Liver (tissue), 9 donors: ENCODE measurements around the gene MPP7. TPM values are rescaled to one million over a fixed set of nuclear protein-coding genes. Genes with fewer than 3 reads are reported as not detected.

Source experiments
- DNase-seq: peaks from one replicate; pipeline ENCODE4 v3.0.0-alpha.2; 2017; ENCODE audit warnings: low spot score
- H3K27ac ChIP-seq, 2 donors: one replicate each; pipeline ENCODE4 v1.7.0; 2013; ENCODE audit warnings: inconsistent platforms in 2 of 2, low read length in 2 of 2, control low read depth in 1 of 2, low read depth in 1 of 2, mild to moderate bottlenecking in 1 of 2
- H3K27me3 ChIP-seq, 4 donors: one replicate each; pipeline versions ENCODE4 v1.6.1 to v1.7.0; 2013; ENCODE audit warnings: low read length in 3 of 4, inconsistent platforms in 1 of 4, mild to moderate bottlenecking in 1 of 4, moderate library complexity in 1 of 4; ENCODE audit not compliant: control insufficient read depth in 4 of 4, insufficient read depth in 4 of 4
- H3K36me3 ChIP-seq, 4 donors: one replicate each; pipeline versions ENCODE4 v1.6.1 to v1.7.0; 2013; ENCODE audit warnings: low read length in 3 of 4, mild to moderate bottlenecking in 3 of 4, low read depth in 1 of 4, moderate library complexity in 1 of 4; ENCODE audit not compliant: control insufficient read depth in 4 of 4, insufficient read depth in 3 of 4
- H3K4me1 ChIP-seq, 4 donors: one replicate each; pipeline versions ENCODE4 v1.6.1 to v1.7.0; 2013; ENCODE audit warnings: low read length in 3 of 4, mild to moderate bottlenecking in 3 of 4, moderate library complexity in 1 of 4; ENCODE audit not compliant: control insufficient read depth in 4 of 4, insufficient read depth in 4 of 4
- H3K4me3 ChIP-seq, 3 donors: one replicate each; pipeline versions ENCODE4 v1.6.1 to v1.7.0; 2013; ENCODE audit warnings: low read length in 3 of 3, control low read depth in 1 of 3, low read depth in 1 of 3, mild to moderate bottlenecking in 1 of 3
- H3K9ac ChIP-seq, 2 donors: one replicate each; pipeline ENCODE4 v1.7.0; 2013; ENCODE audit warnings: low read length in 2 of 2, mild to moderate bottlenecking in 2 of 2, moderate library complexity in 2 of 2, control low read depth in 1 of 2, low read depth in 1 of 2
- H3K9me3 ChIP-seq, 4 donors: one replicate each; pipeline versions ENCODE4 v1.6.1 to v1.7.0; 2013; ENCODE audit warnings: low read length in 3 of 4; ENCODE audit not compliant: control insufficient read depth in 4 of 4
- EGR1 ChIP-seq, 2 donors: IDR thresholded peaks; 2 replicates each; pipeline ENCODE4 v1.6.1; 2016 to 2018; ENCODE audit warnings: antibody characterized with exemption in 2 of 2, low read depth in 2 of 2
- FOXA1 ChIP-seq: IDR thresholded peaks from 2 replicates; pipeline ENCODE4 v1.6.1; 2016; ENCODE audit warnings: antibody characterized with exemption
- FOXA2 ChIP-seq: IDR thresholded peaks from 2 replicates; pipeline ENCODE4 v1.6.1; 2016; ENCODE audit warnings: antibody characterized with exemption
- GABPA ChIP-seq, 2 donors: IDR thresholded peaks in 1 of 2; conservative IDR thresholded peaks in 1 of 2; 2 replicates each; pipeline ENCODE4 v1.6.1; 2016; ENCODE audit warnings: antibody characterized with exemption in 2 of 2, mild to moderate bottlenecking in 1 of 2, moderate library complexity in 1 of 2
- HNF4G ChIP-seq: IDR thresholded peaks from 2 replicates; pipeline ENCODE4 v1.6.1; 2016; ENCODE audit warnings: antibody characterized with exemption
- JUND ChIP-seq, 2 donors: IDR thresholded peaks; 2 replicates each; pipeline ENCODE4 v1.6.1; 2016; ENCODE audit warnings: antibody characterized with exemption in 2 of 2
- NR2F2 ChIP-seq: IDR thresholded peaks from 2 replicates; pipeline ENCODE4 v1.6.1; 2016; ENCODE audit warnings: antibody characterized with exemption
- RAD21 ChIP-seq, 2 donors: IDR thresholded peaks; 2 replicates each; pipeline ENCODE4 v1.6.1; 2016; ENCODE audit warnings: antibody characterized with exemption in 2 of 2, mild to moderate bottlenecking in 2 of 2
- RXRA ChIP-seq, 2 donors: IDR thresholded peaks; 2 replicates each; pipeline ENCODE4 v1.6.1; 2017 to 2018; ENCODE audit warnings: antibody characterized with exemption in 2 of 2, mild to moderate bottlenecking in 1 of 2
- SP1 ChIP-seq: IDR thresholded peaks from 2 replicates; pipeline ENCODE4 v1.6.1; 2018; ENCODE audit warnings: antibody characterized with exemption, mild to moderate bottlenecking
- TAF1 ChIP-seq: conservative IDR thresholded peaks from 2 replicates; pipeline ENCODE4 v1.6.1; 2016; ENCODE audit warnings: antibody characterized with exemption, mild to moderate bottlenecking
- YY1 ChIP-seq: IDR thresholded peaks from 2 replicates; pipeline ENCODE4 v1.6.1; 2016; ENCODE audit warnings: antibody characterized with exemption, mild to moderate bottlenecking
- WGBS: extraction: QIAGEN DNeasy Blood & Tissue Kit; methylation state at CpG from one replicate; pipeline ENCODE4 v1.1.7; 2013; 5-methylcytosine and 5-hydroxymethylcytosine counted together
- polyA plus RNA-seq, 2 donors: library from polyadenylated mRNA; stranded (reverse) in 1 of 2; unstranded in 1 of 2; fragments of 200-250 nt in 1 of 2; fragments of >200 nt in 1 of 2; fragmentation: Nextera tagmentation in 1 of 2; extraction: Ambion mirVana in 1 of 2; gene quantifications; one replicate each; pipeline versions ENCODE4 v1.2.1 to v1.2.3, GENCODE V29; 2013 to 2015
- total RNA-seq, 2 donors: library from RNA; depleted of rRNA; stranded (reverse); fragments of >200 nt; gene quantifications; one replicate each; pipeline ENCODE4 v1.2.3, GENCODE V29; 2014
- TF ChIP-seq, protein P1 (sequence below): IDR thresholded peaks from 2 replicates; pipeline ENCODE4 v1.6.1; 2016; ENCODE audit warnings: antibody characterized with exemption
- TF ChIP-seq, protein P2 (sequence below): IDR thresholded peaks from 2 replicates; pipeline ENCODE4 v1.6.1; 2016; ENCODE audit warnings: antibody characterized with exemption
- TF ChIP-seq, protein P3 (sequence below): IDR thresholded peaks from 2 replicates; pipeline ENCODE4 v1.6.1; 2016; ENCODE audit warnings: antibody characterized with exemption
- TF ChIP-seq, protein P4 (sequence below): fragments of 150-350 bp; IDR thresholded peaks from 2 replicates; pipeline ENCODE4 v1.5.1; 2017; ENCODE audit warnings: improper control_type of control experiment, low read depth, low read length; ENCODE audit not compliant: missing input control
- donor health status: healthy.
- donor health status: healthy.
- donor health status: healthy.
- donor health status: healthy.
- donor health status: healthy.

MPP7 gene
- total and polyA plus RNA-seq, 4 donors = 0.69 to 3.8 (median 2.5) TPM

DNA sequence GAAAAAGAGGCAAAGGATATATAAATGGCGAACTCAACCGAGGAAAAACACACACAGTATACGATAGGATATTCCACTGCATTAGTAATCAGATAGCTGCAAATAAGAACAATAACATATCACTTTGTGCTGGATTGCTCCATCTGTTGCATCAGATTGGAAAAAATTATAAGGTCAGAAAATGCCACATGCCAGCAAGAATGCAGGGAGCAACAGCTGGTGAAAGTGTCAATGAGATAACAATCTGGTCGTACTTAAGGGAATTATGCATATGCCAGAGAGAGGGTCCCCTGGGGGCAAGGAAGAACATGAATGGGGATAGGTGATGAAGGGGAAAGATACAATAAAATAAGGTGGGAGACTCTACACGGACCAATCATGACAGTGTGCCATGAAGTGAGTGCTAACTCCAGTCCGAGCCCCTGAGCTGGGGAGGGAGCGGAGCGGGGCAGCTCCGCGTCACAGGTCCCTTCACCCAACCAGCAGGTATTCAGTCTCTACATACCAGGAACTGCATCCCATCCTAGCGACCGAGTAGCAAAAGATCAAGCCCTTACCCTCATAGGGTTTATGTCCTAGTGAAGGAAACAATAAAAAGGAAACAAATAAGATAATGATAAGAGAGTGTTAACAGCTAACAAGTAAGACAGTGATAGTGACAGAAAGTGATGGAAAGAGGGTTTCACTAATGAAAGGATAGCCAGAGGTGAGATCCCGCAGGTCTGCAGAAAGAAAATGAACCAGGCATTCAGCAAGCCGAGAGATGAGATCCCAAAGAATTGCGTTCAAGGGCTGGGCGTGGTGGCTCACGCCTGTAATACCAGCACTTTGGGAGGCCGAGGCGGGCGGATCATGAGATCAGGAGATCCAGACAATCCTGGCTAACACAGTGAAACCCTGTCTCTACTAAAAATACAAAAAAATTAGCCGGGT lies 9.4 kb downstream of the MPP7 start:
- no peak for DNase-seq
- H3K27ac ChIP-seq = no peak overlapping the region

DNA sequence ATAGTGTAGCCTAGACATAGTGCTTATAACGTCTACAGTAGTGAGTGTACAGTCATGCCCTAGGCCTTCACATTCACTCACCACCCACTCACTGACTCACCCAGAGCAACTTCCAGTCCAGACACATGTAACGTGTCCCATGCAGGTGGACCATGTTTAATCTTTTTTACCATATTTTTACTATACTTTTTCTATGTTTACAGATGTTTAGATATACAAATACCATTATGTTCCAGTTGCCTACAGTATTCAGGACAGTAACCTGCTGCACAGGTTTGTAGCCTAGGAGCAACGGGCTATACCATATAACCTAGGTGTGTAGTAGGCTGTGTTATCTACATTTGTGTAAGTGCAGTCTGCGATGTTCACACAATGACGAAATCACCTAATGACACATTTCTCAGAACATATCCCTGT lies 11.0 kb downstream of the MPP7 start:
- DNase-seq = no peak
- Histone ChIP-seq H3K4me3 (no peak overlapping the region), H3K9me3 (no peaks in the 10 kb centered on the region), H3K4me1 (peaks cover 0 to 5% (median 0%) of the 10 kb centered on the region in 4 donors), H3K27ac (no peak overlapping the region), H3K9ac (no peak overlapping the region), H3K27me3 (no peaks in the 10 kb centered on the region), H3K36me3 (no peaks in the 10 kb centered on the region)
- no peak for TF ChIP-seq FOXA2
- TF ChIP-seq, protein P1, sequence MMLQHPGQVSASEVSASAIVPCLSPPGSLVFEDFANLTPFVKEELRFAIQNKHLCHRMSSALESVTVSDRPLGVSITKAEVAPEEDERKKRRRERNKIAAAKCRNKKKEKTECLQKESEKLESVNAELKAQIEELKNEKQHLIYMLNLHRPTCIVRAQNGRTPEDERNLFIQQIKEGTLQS = no peak
- no peak for TF ChIP-seq SP1
- TF ChIP-seq EGR1 (IDR thresholded peaks at IDR 0.05; ENCODE audit: low read depth in 2 of 2) = no peak
- no peak for TF ChIP-seq FOXA1
- WGBS = 85% methylated on average over 5 of the region's 5 CpGs

More for the DNA sequence above, 9.4 kb downstream of the MPP7 start:
- H3K9me3 ChIP-seq = no peaks in the 10 kb centered on the region
- WGBS = 94% methylated on average over 21 of the region's 21 CpGs
- no peak overlapping the region for H3K4me3 ChIP-seq
- H3K9ac ChIP-seq = no peak overlapping the region
- no peaks in the 10 kb centered on the region for H3K36me3 ChIP-seq
- H3K4me1 ChIP-seq = peaks cover 0 to 5% (median 0%) of the 10 kb centered on the region in 4 donors
- H3K27me3 ChIP-seq = no peaks in the 10 kb centered on the region
- no peak for TF ChIP-seq YY1
- TF ChIP-seq JUND (IDR thresholded peaks at IDR 0.05) = no peak
- no peak for TF ChIP-seq NR2F2
- no peak for TF ChIP-seq FOXA1
- TF ChIP-seq, protein P2, sequence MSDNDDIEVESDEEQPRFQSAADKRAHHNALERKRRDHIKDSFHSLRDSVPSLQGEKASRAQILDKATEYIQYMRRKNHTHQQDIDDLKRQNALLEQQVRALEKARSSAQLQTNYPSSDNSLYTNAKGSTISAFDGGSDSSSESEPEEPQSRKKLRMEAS = no peak
- no peak for TF ChIP-seq EGR1 (IDR thresholded peaks at IDR 0.05; ENCODE audit: low read depth in 2 of 2)
- no peak for TF ChIP-seq TAF1
- TF ChIP-seq, protein P3, sequence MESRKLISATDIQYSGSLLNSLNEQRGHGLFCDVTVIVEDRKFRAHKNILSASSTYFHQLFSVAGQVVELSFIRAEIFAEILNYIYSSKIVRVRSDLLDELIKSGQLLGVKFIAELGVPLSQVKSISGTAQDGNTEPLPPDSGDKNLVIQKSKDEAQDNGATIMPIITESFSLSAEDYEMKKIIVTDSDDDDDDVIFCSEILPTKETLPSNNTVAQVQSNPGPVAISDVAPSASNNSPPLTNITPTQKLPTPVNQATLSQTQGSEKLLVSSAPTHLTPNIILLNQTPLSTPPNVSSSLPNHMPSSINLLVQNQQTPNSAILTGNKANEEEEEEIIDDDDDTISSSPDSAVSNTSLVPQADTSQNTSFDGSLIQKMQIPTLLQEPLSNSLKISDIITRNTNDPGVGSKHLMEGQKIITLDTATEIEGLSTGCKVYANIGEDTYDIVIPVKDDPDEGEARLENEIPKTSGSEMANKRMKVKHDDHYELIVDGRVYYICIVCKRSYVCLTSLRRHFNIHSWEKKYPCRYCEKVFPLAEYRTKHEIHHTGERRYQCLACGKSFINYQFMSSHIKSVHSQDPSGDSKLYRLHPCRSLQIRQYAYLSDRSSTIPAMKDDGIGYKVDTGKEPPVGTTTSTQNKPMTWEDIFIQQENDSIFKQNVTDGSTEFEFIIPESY = no peak
- TF ChIP-seq RAD21 (IDR thresholded peaks at IDR 0.05) = no peak
- TF ChIP-seq GABPA (IDR thresholded peaks at IDR 0.05 in 1 of 2, conservative IDR thresholded peaks at IDR 0.05 in 1 of 2) = no peak
- TF ChIP-seq RXRA (IDR thresholded peaks at IDR 0.05) = no peak

DNA sequence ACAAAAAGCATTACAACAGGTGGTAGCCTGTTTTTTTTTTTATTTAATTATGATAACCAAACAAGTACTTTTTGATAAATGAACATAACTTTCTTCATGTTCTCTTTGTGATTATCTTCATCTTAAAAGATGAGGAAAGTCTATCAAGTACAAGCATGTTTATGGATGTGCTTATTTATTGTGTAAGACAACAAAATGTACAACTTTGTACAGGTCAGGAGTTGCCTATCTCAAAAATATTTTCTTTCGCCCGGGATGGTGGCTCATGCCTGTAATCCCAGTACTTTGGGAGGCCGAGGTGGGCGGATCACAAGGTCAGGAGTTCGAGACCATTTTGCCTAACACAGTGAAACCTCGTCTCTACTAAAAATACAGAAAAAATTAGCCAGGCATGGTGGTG lies 17.0 kb downstream of the MPP7 start:
- no peak for DNase-seq
- Histone ChIP-seq H3K4me1 (no peaks in the 10 kb centered on the region), H3K9me3 (no peaks in the 10 kb centered on the region), H3K4me3 (no peak overlapping the region), H3K27ac (no peak overlapping the region), H3K9ac (no peak overlapping the region), H3K27me3 (no peaks in the 10 kb centered on the region), H3K36me3 (no peaks in the 10 kb centered on the region)
- WGBS = 94% methylated on average over 6 of the region's 6 CpGs
- TF ChIP-seq EGR1 (IDR thresholded peaks at IDR 0.05; ENCODE audit: low read depth in 2 of 2) (no peak), TAF1 (no peak), FOXA1 (no peak), YY1 (no peak), JUND (IDR thresholded peaks at IDR 0.05) (no peak), HNF4G (no peak), RAD21 (IDR thresholded peaks at IDR 0.05) (no peak)
- TF ChIP-seq, protein P3 = no peak
- TF ChIP-seq, protein P4, sequence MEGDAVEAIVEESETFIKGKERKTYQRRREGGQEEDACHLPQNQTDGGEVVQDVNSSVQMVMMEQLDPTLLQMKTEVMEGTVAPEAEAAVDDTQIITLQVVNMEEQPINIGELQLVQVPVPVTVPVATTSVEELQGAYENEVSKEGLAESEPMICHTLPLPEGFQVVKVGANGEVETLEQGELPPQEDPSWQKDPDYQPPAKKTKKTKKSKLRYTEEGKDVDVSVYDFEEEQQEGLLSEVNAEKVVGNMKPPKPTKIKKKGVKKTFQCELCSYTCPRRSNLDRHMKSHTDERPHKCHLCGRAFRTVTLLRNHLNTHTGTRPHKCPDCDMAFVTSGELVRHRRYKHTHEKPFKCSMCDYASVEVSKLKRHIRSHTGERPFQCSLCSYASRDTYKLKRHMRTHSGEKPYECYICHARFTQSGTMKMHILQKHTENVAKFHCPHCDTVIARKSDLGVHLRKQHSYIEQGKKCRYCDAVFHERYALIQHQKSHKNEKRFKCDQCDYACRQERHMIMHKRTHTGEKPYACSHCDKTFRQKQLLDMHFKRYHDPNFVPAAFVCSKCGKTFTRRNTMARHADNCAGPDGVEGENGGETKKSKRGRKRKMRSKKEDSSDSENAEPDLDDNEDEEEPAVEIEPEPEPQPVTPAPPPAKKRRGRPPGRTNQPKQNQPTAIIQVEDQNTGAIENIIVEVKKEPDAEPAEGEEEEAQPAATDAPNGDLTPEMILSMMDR = no peak
- TF ChIP-seq, protein P1 = no peak
